ENCODE results near the gene CDK5R1.

DNA sequence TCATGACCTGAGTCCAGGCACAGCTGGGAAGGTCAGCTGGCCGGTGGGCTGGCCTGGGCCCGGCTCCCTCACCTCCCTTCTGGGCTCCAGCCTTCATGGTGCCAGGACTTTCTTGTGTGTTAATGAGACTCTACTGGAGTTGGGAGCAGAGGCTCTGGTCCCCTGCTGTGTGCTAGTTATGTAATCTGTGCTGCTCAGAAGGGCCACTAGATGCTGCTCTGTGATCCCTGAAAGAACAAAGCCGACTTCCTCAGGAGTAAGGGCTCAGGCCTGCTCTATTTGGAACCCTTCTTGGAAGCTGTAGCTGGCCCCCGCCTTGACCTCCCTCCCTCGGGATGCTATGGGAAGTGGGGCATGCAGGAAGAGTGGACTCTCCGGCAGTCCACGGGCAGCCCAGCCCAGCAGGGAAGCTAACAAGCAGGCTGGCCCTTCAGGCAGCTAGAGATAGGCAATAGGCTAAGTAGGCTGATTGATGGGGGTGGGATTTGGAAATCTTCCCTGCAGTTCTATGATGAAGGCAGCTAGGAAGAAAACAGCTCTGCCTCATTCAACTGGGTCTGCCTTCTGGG lies 3.3 kb upstream of the CDK5R1 start:
- TF ChIP-seq, protein P1, sequence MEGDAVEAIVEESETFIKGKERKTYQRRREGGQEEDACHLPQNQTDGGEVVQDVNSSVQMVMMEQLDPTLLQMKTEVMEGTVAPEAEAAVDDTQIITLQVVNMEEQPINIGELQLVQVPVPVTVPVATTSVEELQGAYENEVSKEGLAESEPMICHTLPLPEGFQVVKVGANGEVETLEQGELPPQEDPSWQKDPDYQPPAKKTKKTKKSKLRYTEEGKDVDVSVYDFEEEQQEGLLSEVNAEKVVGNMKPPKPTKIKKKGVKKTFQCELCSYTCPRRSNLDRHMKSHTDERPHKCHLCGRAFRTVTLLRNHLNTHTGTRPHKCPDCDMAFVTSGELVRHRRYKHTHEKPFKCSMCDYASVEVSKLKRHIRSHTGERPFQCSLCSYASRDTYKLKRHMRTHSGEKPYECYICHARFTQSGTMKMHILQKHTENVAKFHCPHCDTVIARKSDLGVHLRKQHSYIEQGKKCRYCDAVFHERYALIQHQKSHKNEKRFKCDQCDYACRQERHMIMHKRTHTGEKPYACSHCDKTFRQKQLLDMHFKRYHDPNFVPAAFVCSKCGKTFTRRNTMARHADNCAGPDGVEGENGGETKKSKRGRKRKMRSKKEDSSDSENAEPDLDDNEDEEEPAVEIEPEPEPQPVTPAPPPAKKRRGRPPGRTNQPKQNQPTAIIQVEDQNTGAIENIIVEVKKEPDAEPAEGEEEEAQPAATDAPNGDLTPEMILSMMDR (IDR thresholded peaks at IDR 0.05; ENCODE audit: low read length) = peak; percentile 45
- TF ChIP-seq EZH2 (optimal IDR thresholded peaks at IDR 0.05; ENCODE audit: low read depth, low read length) (no peak), EZH2phosphoT487 (IDR thresholded peaks at IDR 0.05; ENCODE audit: low read length) (no peak)
